CD4-positive, CD25-positive, alpha-beta regulatory T cell (primary cell): ENCODE data around the gene OR10H2. TPM values are rescaled to one million over a fixed set of nuclear protein-coding genes. Genes with fewer than 3 reads are reported as not detected.

Experiments used
- ATAC-seq, 2 donors: fragments of 150-1000 bp; cut with Tn5 transposase; one replicate each; pipeline ENCODE4 v1.10.0; 2021; ENCODE audit warnings: low read depth in 2 of 2, moderate number of reproducible peaks in 2 of 2, moderate library complexity in 1 of 2
- DNase-seq, 3 donors: peaks; one replicate each; pipeline versions ENCODE4 v3.0.0 to v3.0.0-alpha.2; 2012 to 2022; ENCODE audit warnings: mixed read lengths in 1 of 3
- H3K27ac ChIP-seq: one replicate; pipeline ENCODE4 v1.7.0; 2013; ENCODE audit warnings: mild to moderate bottlenecking, low read length; ENCODE audit not compliant: insufficient read depth, poor library complexity, severe bottlenecking
- H3K27me3 ChIP-seq: one replicate; pipeline ENCODE4 v1.7.0; 2013; ENCODE audit warnings: low read length; ENCODE audit not compliant: control insufficient read depth, insufficient read depth
- H3K36me3 ChIP-seq: one replicate; pipeline ENCODE4 v1.7.0; 2013; ENCODE audit warnings: mild to moderate bottlenecking, low read length, moderate library complexity; ENCODE audit not compliant: control insufficient read depth, insufficient read depth
- H3K4me1 ChIP-seq: 2 replicates; pipeline ENCODE4 v1.7.0; 2013; ENCODE audit warnings: mild to moderate bottlenecking, low read length; ENCODE audit not compliant: insufficient read depth, control insufficient read depth, poor library complexity, severe bottlenecking
- H3K4me3 ChIP-seq: one replicate; pipeline ENCODE4 v1.7.0; 2013; ENCODE audit warnings: low read depth, mild to moderate bottlenecking, low read length, moderate library complexity
- H3K9me3 ChIP-seq, 2 experiments: 1 replicate in 1 of 2; 2 replicates in 1 of 2; pipeline ENCODE4 v1.7.0; 2013; ENCODE audit warnings: low read length in 2 of 2, mild to moderate bottlenecking in 1 of 2, moderate library complexity in 1 of 2; ENCODE audit not compliant: control insufficient read depth in 2 of 2
- H3K27ac Mint-ChIP-seq, 3 donors: one replicate each; pipeline ENCODE4 v1.8.0; 2020 to 2022; ENCODE audit warnings: mild to moderate bottlenecking in 3 of 3, mixed read lengths in 3 of 3, moderate library complexity in 2 of 3
- H3K27me3 Mint-ChIP-seq: one replicate; pipeline ENCODE4 v1.8.0; 2022; ENCODE audit warnings: mild to moderate bottlenecking, mixed read lengths
- H3K36me3 Mint-ChIP-seq: one replicate; pipeline ENCODE4 v1.8.0; 2020; ENCODE audit warnings: mixed read lengths
- H3K4me1 Mint-ChIP-seq, 4 donors: one replicate each; pipeline ENCODE4 v1.8.0; 2020 to 2022; ENCODE audit warnings: mixed read lengths in 4 of 4, mild to moderate bottlenecking in 1 of 4
- H3K4me3 Mint-ChIP-seq, 4 donors: one replicate each; pipeline ENCODE4 v1.8.0; 2020 to 2022; ENCODE audit warnings: mild to moderate bottlenecking in 4 of 4, mixed read lengths in 4 of 4, moderate library complexity in 3 of 4
- H3K9me3 Mint-ChIP-seq, 7 donors: one replicate each; pipeline ENCODE4 v1.8.0; 2020 to 2022; ENCODE audit warnings: mixed read lengths in 7 of 7, mild to moderate bottlenecking in 3 of 7, moderate library complexity in 2 of 7
- polyA plus RNA-seq, 4 donors: library from polyadenylated mRNA; unstranded; fragments of 300-500 nt; fragmentation: Illumina TruSeq; gene quantifications; one replicate each; pipeline ENCODE4 v1.2.3, GENCODE V29; 2021
- total RNA-seq: library from RNA; stranded (reverse); gene quantifications from one replicate; pipeline ENCODE4 v1.2.3, GENCODE V29; 2022

The OR10H2 gene
- total and polyA plus RNA-seq, 5 donors from 2014 or later = not detected

DNA sequence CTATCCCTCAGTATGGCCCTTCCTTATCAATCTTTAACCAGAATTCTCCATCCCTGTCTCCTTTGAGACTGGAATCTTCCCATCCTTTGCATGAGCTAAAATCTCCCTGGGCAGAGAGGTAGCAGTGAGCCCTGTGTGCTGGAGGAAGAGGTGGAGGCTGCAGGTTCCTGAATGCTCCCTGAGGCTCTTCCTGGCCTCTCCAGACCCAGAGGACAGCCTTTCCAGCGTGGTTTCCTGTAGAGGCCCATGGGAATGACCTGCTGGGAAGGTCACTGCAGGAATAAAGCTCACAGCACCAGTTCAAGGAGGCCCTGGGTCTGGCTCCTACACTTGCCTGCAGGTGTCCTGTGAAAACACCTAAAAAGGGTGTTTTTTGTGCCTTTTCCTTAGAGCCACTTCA is 4.6 kb downstream of the OR10H2 start:
- Mint-ChIP-seq H3K4me1 (no peaks in the 10 kb centered on the region), H3K36me3 (no peaks in the 10 kb centered on the region), H3K27ac (no peak overlapping the region), H3K9me3 (peaks cover 0 to 4% (median 1%) of the 10 kb centered on the region in 7 donors), H3K4me3 (no peak overlapping the region), H3K27me3 (peaks cover 22% of the 10 kb centered on the region)
- H3K27ac ChIP-seq = no peak overlapping the region
- peaks cover 7% of the 10 kb centered on the region for H3K27me3 ChIP-seq
- no peaks in the 10 kb centered on the region for H3K36me3 ChIP-seq
- no peaks in the 10 kb centered on the region for H3K4me1 ChIP-seq
- peaks cover 0 to 2% of the 10 kb centered on the region in 2 experiments for H3K9me3 ChIP-seq
- DNase-seq = no peak
- no peak for ATAC-seq
- no peak overlapping the region for H3K4me3 ChIP-seq

DNA sequence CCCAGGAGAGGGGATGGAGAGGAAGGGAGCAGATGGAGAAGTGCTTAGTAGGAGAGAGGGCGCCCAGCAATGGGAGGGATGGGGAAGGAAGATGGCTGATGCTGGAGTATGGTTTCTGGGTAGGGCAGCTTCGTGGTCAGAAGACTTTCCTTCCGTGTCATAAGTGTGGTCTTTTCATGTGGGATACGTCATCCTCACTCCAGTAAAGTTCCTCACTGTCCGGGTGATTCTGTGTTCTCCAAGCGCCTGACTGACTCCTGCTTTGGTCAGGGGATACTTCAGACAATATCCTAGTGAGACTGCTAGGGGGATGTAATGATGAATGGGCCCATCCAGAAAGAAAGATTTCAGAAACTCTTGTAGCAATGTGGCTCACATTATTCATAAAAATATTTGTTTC is 6.1 kb downstream of the OR10H2 start:
- H3K9me3 ChIP-seq = peaks cover 0 to 2% of the 10 kb centered on the region in 2 experiments
- H3K4me3 Mint-ChIP-seq = no peak overlapping the region
- no peaks in the 10 kb centered on the region for H3K36me3 Mint-ChIP-seq
- no peak overlapping the region for H3K4me3 ChIP-seq
- peaks cover 29% of the 10 kb centered on the region for H3K27me3 Mint-ChIP-seq
- H3K4me1 ChIP-seq = no peaks in the 10 kb centered on the region
- no peak overlapping the region for H3K27ac ChIP-seq
- H3K27ac Mint-ChIP-seq = no peak overlapping the region
- H3K9me3 Mint-ChIP-seq = peaks cover 0 to 4% (median 1%) of the 10 kb centered on the region in 7 donors
- DNase-seq (no peak), ATAC-seq (no peak)
- H3K4me1 Mint-ChIP-seq = no peaks in the 10 kb centered on the region
- H3K27me3 ChIP-seq = peaks cover 7% of the 10 kb centered on the region
- H3K36me3 ChIP-seq = no peaks in the 10 kb centered on the region

- Histone ChIP-seq H3K27me3 (peaks cover 4% of the 10 kb centered on the region), H3K9me3 (peaks cover 8 to 14% of the 10 kb centered on the region in 2 experiments), H3K27ac (no peak within 1 kb of the TSS), H3K36me3 (no peaks in the 10 kb centered on the region), H3K4me3 (no peak within 1 kb of the TSS), H3K4me1 (no peaks in the 10 kb centered on the region)
- no peak within 1 kb of the TSS for H3K27ac Mint-ChIP-seq
- H3K4me1 Mint-ChIP-seq = no peaks in the 10 kb centered on the region
- ATAC-seq (no peak), DNase-seq (no peak)
- no peaks in the 10 kb centered on the region for H3K36me3 Mint-ChIP-seq
- H3K27me3 Mint-ChIP-seq = peaks cover 27% of the 10 kb centered on the region
- H3K9me3 Mint-ChIP-seq = peaks cover 0 to 14% (median 4%) of the 10 kb centered on the region in 7 donors
- H3K4me3 Mint-ChIP-seq = no peak within 1 kb of the TSS
These were observed 9.9 kb downstream of the OR10H2 start, which contains the start of gene OR10H3 for GRCh38 chr19:15737722-15738121. OR10H3 (plus strand) TSS chr19:15737985; CDS start chr19:15741393, 3,408 bp downstream.

- no peak for DNase-seq
- H3K4me3 ChIP-seq = no peak overlapping the region
- no peak overlapping the region for H3K4me3 Mint-ChIP-seq
- peaks cover 8 to 14% of the 10 kb centered on the region in 2 experiments for H3K9me3 ChIP-seq
- no peaks in the 10 kb centered on the region for H3K36me3 ChIP-seq
- no peaks in the 10 kb centered on the region for H3K4me1 ChIP-seq
- H3K27ac ChIP-seq = no peak overlapping the region
- ATAC-seq = no peak
- peaks cover 8% of the 10 kb centered on the region for H3K27me3 ChIP-seq
- H3K4me1 Mint-ChIP-seq = no peaks in the 10 kb centered on the region
- H3K27ac Mint-ChIP-seq = no peak overlapping the region
- no peaks in the 10 kb centered on the region for H3K36me3 Mint-ChIP-seq
- H3K9me3 Mint-ChIP-seq = peaks cover 0 to 14% (median 4%) of the 10 kb centered on the region in 7 donors
- peaks cover 24% of the 10 kb centered on the region for H3K27me3 Mint-ChIP-seq
These were observed 13.0 kb downstream of the OR10H2 start for GRCh38 chr19:15740785-15741184.

DNA sequence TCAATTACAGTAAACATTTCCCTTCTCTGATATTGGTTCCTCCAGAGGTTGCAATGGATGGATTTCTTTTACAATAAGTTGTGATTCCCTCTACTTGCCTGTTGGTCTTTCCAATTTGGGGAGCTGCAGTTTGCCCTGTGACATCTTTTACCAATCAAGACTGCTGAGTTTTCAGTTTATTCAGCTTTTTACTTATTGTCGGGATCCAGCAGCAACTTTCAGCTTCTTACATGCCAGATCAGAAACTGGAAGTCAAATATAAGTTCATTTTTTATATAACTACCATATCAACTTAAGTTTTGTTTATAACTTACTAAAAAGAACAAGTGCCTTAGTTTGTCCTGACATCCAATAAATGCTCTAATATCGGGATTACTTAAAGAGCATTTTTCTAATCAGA is 20.4 kb downstream of the OR10H2 start:
- H3K4me1 Mint-ChIP-seq = no peaks in the 10 kb centered on the region
- peaks cover 55% of the 10 kb centered on the region for H3K27me3 Mint-ChIP-seq
- H3K36me3 Mint-ChIP-seq = no peaks in the 10 kb centered on the region
- no peaks in the 10 kb centered on the region for H3K36me3 ChIP-seq
- no peak overlapping the region for H3K4me3 ChIP-seq
- ATAC-seq (no peak), DNase-seq (no peak)
- H3K27ac ChIP-seq = no peak overlapping the region
- no peaks in the 10 kb centered on the region for H3K4me1 ChIP-seq
- H3K9me3 ChIP-seq = no peaks in the 10 kb centered on the region
- peaks cover 0 to 4% (median 0%) of the 10 kb centered on the region in 7 donors for H3K9me3 Mint-ChIP-seq
- no peak overlapping the region for H3K27ac Mint-ChIP-seq
- no peak overlapping the region for H3K4me3 Mint-ChIP-seq
- peaks cover 25% of the 10 kb centered on the region for H3K27me3 ChIP-seq

- no peak overlapping the region for H3K4me3 Mint-ChIP-seq
- no peaks in the 10 kb centered on the region for H3K36me3 Mint-ChIP-seq
These were observed 30.6 kb downstream of the OR10H2 start for GRCh38 chr19:15758379-15758778.

GRCh38 chr19:15759962-15760565 is 32.2 kb downstream of the OR10H2 start:
- ATAC-seq (no peak), DNase-seq (no peak)
- Mint-ChIP-seq H3K4me3 (no peak overlapping the region), H3K36me3 (no peaks in the 10 kb centered on the region), H3K9me3 (peaks cover 0 to 9% (median 0%) of the 10 kb centered on the region in 7 donors), H3K27ac (no peak overlapping the region), H3K27me3 (peaks cover 56% of the 10 kb centered on the region), H3K4me1 (peaks cover 0 to 7% (median 0%) of the 10 kb centered on the region in 4 donors)
- no peaks in the 10 kb centered on the region for H3K36me3 ChIP-seq
- H3K9me3 ChIP-seq = peaks cover 0 to 8% of the 10 kb centered on the region in 2 experiments
- H3K4me3 ChIP-seq = no peak overlapping the region
- no peak overlapping the region for H3K27ac ChIP-seq
- no peaks in the 10 kb centered on the region for H3K4me1 ChIP-seq
- H3K27me3 ChIP-seq = peaks cover 32% of the 10 kb centered on the region

More at GRCh38 chr19:15758379-15758778, 30.6 kb downstream of the OR10H2 start:
- no peaks in the 10 kb centered on the region for H3K36me3 ChIP-seq
- ATAC-seq (no peak), DNase-seq (no peak)
- no peak overlapping the region for H3K4me3 ChIP-seq
- peaks cover 72% of the 10 kb centered on the region for H3K27me3 Mint-ChIP-seq
- no peaks in the 10 kb centered on the region for H3K4me1 ChIP-seq
- H3K9me3 Mint-ChIP-seq = peaks cover 0 to 9% (median 0%) of the 10 kb centered on the region in 7 donors
- H3K9me3 ChIP-seq = peaks cover 0 to 8% of the 10 kb centered on the region in 2 experiments
- no peak overlapping the region for H3K27ac Mint-ChIP-seq
- no peak overlapping the region for H3K27ac ChIP-seq
- H3K4me1 Mint-ChIP-seq = peaks cover 0 to 7% (median 0%) of the 10 kb centered on the region in 4 donors
- H3K27me3 ChIP-seq = peaks cover 29% of the 10 kb centered on the region

DNA sequence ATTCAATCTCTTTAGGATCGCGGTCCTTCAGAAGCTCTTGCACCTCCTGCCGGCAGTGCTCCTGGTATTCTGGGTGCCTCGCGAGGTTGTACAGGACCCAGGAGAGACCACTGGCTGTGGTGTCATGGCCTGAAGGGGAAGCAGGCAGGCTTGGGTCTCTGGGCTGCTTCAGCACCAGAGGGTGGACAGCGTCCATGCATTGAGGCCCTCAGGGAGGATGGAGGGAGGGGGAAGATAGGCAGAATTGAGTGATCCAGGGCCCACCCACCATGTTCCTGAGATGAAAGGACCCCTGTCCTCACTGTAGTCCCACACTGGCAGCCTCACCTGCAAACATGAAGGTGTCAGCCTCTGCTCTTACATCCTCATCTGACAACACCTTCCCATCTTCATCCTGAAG is 41.8 kb downstream of the OR10H2 start:
- Mint-ChIP-seq H3K4me1 (no peaks in the 10 kb centered on the region), H3K27ac (no peak overlapping the region), H3K36me3 (no peaks in the 10 kb centered on the region), H3K9me3 (peaks cover 0 to 4% (median 2%) of the 10 kb centered on the region in 7 donors), H3K27me3 (peaks cover 10% of the 10 kb centered on the region), H3K4me3 (no peak overlapping the region)
- DNase-seq (no peak), ATAC-seq (no peak)
- no peaks in the 10 kb centered on the region for H3K9me3 ChIP-seq
- H3K36me3 ChIP-seq = no peaks in the 10 kb centered on the region
- H3K27ac ChIP-seq = no peak overlapping the region
- no peaks in the 10 kb centered on the region for H3K4me1 ChIP-seq
- H3K27me3 ChIP-seq = peaks cover 6% of the 10 kb centered on the region
- H3K4me3 ChIP-seq = no peak overlapping the region
